Mesenchymal stem cell (in vitro differentiated cells and primary cell): ENCODE measurements around the gene TMEM69.

Experiments used
- DNase-seq: peaks from one replicate; pipeline ENCODE4 v3.0.0-alpha.2; 2013
- H2AFZ ChIP-seq: one replicate; pipeline ENCODE4 v1.6.1; 2013; ENCODE audit warnings: low read depth, mild to moderate bottlenecking, control low read depth, inconsistent platforms, low read length, moderate library complexity
- H2AK5ac ChIP-seq: 2 replicates; pipeline ENCODE4 v1.6.1; 2013; ENCODE audit warnings: low read length, moderate library complexity, mild to moderate bottlenecking, inconsistent platforms; ENCODE audit not compliant: severe bottlenecking
- H2BK120ac ChIP-seq: one replicate; pipeline ENCODE4 v1.6.1; 2013; ENCODE audit warnings: low read depth, mild to moderate bottlenecking, inconsistent platforms, low read length, moderate library complexity
- H2BK12ac ChIP-seq, 2 experiments: one replicate each; pipeline ENCODE4 v1.6.1; 2013; ENCODE audit warnings: inconsistent platforms in 2 of 2, low read length in 2 of 2, mild to moderate bottlenecking in 2 of 2, moderate library complexity in 2 of 2, control low read depth in 1 of 2
- H2BK15ac ChIP-seq: one replicate; pipeline ENCODE4 v1.6.1; 2013; ENCODE audit warnings: mild to moderate bottlenecking, low read depth, inconsistent platforms; ENCODE audit not compliant: poor library complexity, severe bottlenecking
- H2BK5ac ChIP-seq: 2 replicates; pipeline ENCODE4 v1.6.1; 2013; ENCODE audit warnings: low read depth, mild to moderate bottlenecking, low read length, control low read depth, inconsistent platforms; ENCODE audit not compliant: poor library complexity, severe bottlenecking
- H3K14ac ChIP-seq, 2 experiments: one replicate each; pipeline ENCODE4 v1.6.1; 2013; ENCODE audit warnings: inconsistent platforms in 2 of 2, low read length in 2 of 2, control low read depth in 1 of 2, mild to moderate bottlenecking in 1 of 2, moderate library complexity in 1 of 2
- H3K18ac ChIP-seq, 2 experiments: one replicate each; pipeline ENCODE4 v1.6.1; 2013; ENCODE audit warnings: inconsistent platforms in 2 of 2, low read length in 2 of 2, control low read depth in 1 of 2, low read depth in 1 of 2, mild to moderate bottlenecking in 1 of 2
- H3K23ac ChIP-seq, 2 experiments: one replicate each; pipeline ENCODE4 v1.6.1; 2013; ENCODE audit warnings: inconsistent platforms in 2 of 2, low read length in 2 of 2, mild to moderate bottlenecking in 2 of 2, moderate library complexity in 2 of 2, control low read depth in 1 of 2
- H3K27ac ChIP-seq: 2 replicates; pipeline ENCODE4 v1.5.1; 2013; ENCODE audit warnings: mild to moderate bottlenecking, moderate library complexity, low read length, control low read depth, inconsistent platforms; ENCODE audit not compliant: poor library complexity, severe bottlenecking
- H3K27me3 ChIP-seq, 2 experiments: 2 replicates each; pipeline versions ENCODE4 v1.6.1 to v1.7.0; 2013; ENCODE audit warnings: low read length in 2 of 2, mild to moderate bottlenecking in 2 of 2, moderate library complexity in 2 of 2, control low read depth in 1 of 2, inconsistent platforms in 1 of 2; ENCODE audit not compliant: control insufficient read depth in 1 of 2, insufficient read depth in 1 of 2
- H3K36me3 ChIP-seq, 2 experiments: 2 replicates each; pipeline versions ENCODE4 v1.6.1 to v1.7.0; 2013; ENCODE audit warnings: low read length in 2 of 2, control low read depth in 1 of 2, inconsistent platforms in 1 of 2, low read depth in 1 of 2, mild to moderate bottlenecking in 1 of 2; ENCODE audit not compliant: insufficient read depth in 2 of 2, control insufficient read depth in 1 of 2
- H3K4ac ChIP-seq, 2 experiments: one replicate each; pipeline ENCODE4 v1.6.1; 2013; ENCODE audit warnings: inconsistent platforms in 2 of 2, low read length in 2 of 2, mild to moderate bottlenecking in 2 of 2, moderate library complexity in 2 of 2, control low read depth in 1 of 2, low read depth in 1 of 2
- H3K4me1 ChIP-seq: 2 replicates; pipeline ENCODE4 v1.6.1; 2013; ENCODE audit warnings: low read depth, low read length, control low read depth; ENCODE audit not compliant: control insufficient read depth, insufficient read depth
- H3K4me2 ChIP-seq: 2 replicates; pipeline ENCODE4 v1.6.1; 2013; ENCODE audit warnings: low read length, mild to moderate bottlenecking, inconsistent platforms; ENCODE audit not compliant: poor library complexity, severe bottlenecking
- H3K4me3 ChIP-seq, 2 experiments: 2 replicates each; pipeline versions ENCODE4 v1.5.1 to v1.7.0; 2013; ENCODE audit warnings: low read length in 2 of 2, mild to moderate bottlenecking in 2 of 2, control low read depth in 1 of 2, low read depth in 1 of 2; ENCODE audit not compliant: insufficient read depth in 1 of 2
- H3K79me1 ChIP-seq: replicated peaks from 2 replicates; pipeline ENCODE4 v1.6.1; 2013; ENCODE audit warnings: mild to moderate bottlenecking, control low read depth, low read length, inconsistent platforms; ENCODE audit not compliant: poor library complexity, severe bottlenecking
- H3K9ac ChIP-seq: 2 replicates; pipeline ENCODE4 v1.7.0; 2013; ENCODE audit warnings: mild to moderate bottlenecking, low read length, moderate library complexity
- H3K9me3 ChIP-seq: 2 replicates; pipeline ENCODE4 v1.7.0; 2013; ENCODE audit warnings: mild to moderate bottlenecking, low read length; ENCODE audit not compliant: control insufficient read depth
- H4K8ac ChIP-seq: one replicate; pipeline ENCODE4 v1.6.1; 2013; ENCODE audit warnings: inconsistent platforms, mild to moderate bottlenecking, low read length, moderate library complexity
- H4K91ac ChIP-seq: one replicate; pipeline ENCODE4 v1.6.1; 2013; ENCODE audit warnings: mild to moderate bottlenecking, low read length, inconsistent platforms
- WGBS: methylation state at CpG from one replicate; pipeline ENCODE4 v1.1.7; 2013; ENCODE audit warnings: mixed read lengths; 5-methylcytosine and 5-hydroxymethylcytosine counted together

TMEM69 gene

DNA sequence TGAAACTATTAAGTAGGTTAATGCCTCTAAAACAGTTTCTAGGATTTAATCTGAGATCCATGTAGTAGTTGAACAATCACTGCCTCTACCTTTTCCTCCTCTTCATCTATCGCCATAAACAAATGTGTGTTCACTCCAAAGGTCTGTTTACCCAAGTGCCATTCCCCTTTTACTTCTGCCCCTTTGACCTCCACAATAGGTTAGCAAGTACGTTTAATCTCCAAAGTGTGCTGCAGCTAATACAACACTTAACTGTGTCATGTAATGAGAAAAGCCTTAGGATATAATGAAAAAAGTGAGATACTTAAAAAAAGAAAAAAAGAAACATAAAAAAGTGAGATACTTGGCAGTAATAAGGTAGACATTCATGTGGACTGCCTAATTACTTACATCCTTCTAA, 29.8 kb upstream of the TMEM69 start:
- Histone ChIP-seq H3K27me3 (no peaks in the 10 kb centered on the region), H4K8ac (no peak overlapping the region), H3K4me2 (no peak overlapping the region), H3K18ac (no peak overlapping the region), H2BK120ac (no peak overlapping the region), H3K27ac (no peak overlapping the region), H3K36me3 (peaks cover 39 to 83% of the 10 kb centered on the region in 2 experiments), H2BK12ac (no peak overlapping the region), H3K9ac (no peak overlapping the region), H3K79me1 (peaks cover 29% of the 10 kb centered on the region), H3K14ac (no peak overlapping the region), H3K23ac (no peak overlapping the region), H3K4me1 (no peaks in the 10 kb centered on the region), H3K4ac (no peak overlapping the region), H3K4me3 (no peak overlapping the region), H3K9me3 (no peaks in the 10 kb centered on the region), H2AFZ (no peak overlapping the region), H2BK15ac (no peak overlapping the region), H2BK5ac (no peak overlapping the region), H2AK5ac (no peak overlapping the region), H4K91ac (no peak overlapping the region)
- no peak for DNase-seq
- 93% methylated on average over 1 of the region's 2 CpGs for WGBS

DNA sequence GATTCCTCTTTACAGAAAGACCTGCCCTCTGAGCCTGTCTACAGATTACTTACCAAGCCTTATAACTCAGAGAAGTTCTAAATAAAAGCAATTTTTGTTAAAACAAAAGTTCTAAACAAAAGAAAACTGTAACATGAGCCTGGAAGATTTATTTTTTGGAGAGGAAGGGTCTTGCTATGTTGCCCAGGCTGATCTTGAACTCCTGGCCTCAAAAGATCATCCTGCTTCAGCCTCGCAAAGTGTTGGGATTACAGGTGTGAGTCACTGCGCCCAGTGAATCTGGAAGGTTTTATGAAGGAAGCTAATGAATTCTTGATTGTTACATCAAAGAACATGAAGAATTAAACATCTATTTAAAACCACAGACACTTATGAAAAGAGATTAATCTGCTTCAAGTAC, 28.8 kb upstream of the TMEM69 start:
- Histone ChIP-seq H3K18ac (no peak overlapping the region), H2BK5ac (no peak overlapping the region), H3K4ac (no peak overlapping the region), H3K79me1 (peaks cover 28% of the 10 kb centered on the region), H2BK15ac (no peak overlapping the region), H3K27ac (no peak overlapping the region), H4K91ac (no peak overlapping the region), H3K9ac (no peak overlapping the region), H3K4me1 (no peaks in the 10 kb centered on the region), H3K4me3 (no peak overlapping the region), H3K36me3 (peaks cover 36 to 75% of the 10 kb centered on the region in 2 experiments), H3K23ac (no peak overlapping the region), H3K27me3 (no peaks in the 10 kb centered on the region), H2AFZ (no peak overlapping the region), H3K4me2 (no peak overlapping the region), H4K8ac (no peak overlapping the region), H2BK12ac (no peak overlapping the region), H2BK120ac (no peak overlapping the region), H3K9me3 (no peaks in the 10 kb centered on the region), H2AK5ac (no peak overlapping the region), H3K14ac (no peak overlapping the region)
- no peak for DNase-seq
- 100% methylated on average over 1 of the region's 2 CpGs for WGBS

- no peak overlapping the region for H2BK120ac ChIP-seq
- no peak overlapping the region for H2AFZ ChIP-seq
- H4K8ac ChIP-seq = no peak overlapping the region
- H2BK5ac ChIP-seq = no peak overlapping the region
- no peak overlapping the region for H3K4ac ChIP-seq
- H3K14ac ChIP-seq = no peak overlapping the region
- H2AK5ac ChIP-seq = no peak overlapping the region
- H3K27ac ChIP-seq = no peak overlapping the region
- no peak for DNase-seq
- WGBS = 92% methylated on average over 1 of the region's 2 CpGs
- H3K36me3 ChIP-seq = peaks cover 35 to 64% of the 10 kb centered on the region in 2 experiments
- no peak overlapping the region for H3K4me3 ChIP-seq
- H2BK12ac ChIP-seq = no peak overlapping the region
- H3K4me1 ChIP-seq = no peaks in the 10 kb centered on the region
- H2BK15ac ChIP-seq = no peak overlapping the region
- no peak overlapping the region for H4K91ac ChIP-seq
- no peak overlapping the region for H3K23ac ChIP-seq
- H3K27me3 ChIP-seq = no peaks in the 10 kb centered on the region
- no peak overlapping the region for H3K4me2 ChIP-seq
- H3K9me3 ChIP-seq = no peaks in the 10 kb centered on the region
- no peak overlapping the region for H3K9ac ChIP-seq
- H3K79me1 ChIP-seq = peaks cover 22% of the 10 kb centered on the region
- H3K18ac ChIP-seq = no peak overlapping the region
Measured at GRCh38 chr1:45660336-45660735, 27.6 kb upstream of the TMEM69 start.

DNA sequence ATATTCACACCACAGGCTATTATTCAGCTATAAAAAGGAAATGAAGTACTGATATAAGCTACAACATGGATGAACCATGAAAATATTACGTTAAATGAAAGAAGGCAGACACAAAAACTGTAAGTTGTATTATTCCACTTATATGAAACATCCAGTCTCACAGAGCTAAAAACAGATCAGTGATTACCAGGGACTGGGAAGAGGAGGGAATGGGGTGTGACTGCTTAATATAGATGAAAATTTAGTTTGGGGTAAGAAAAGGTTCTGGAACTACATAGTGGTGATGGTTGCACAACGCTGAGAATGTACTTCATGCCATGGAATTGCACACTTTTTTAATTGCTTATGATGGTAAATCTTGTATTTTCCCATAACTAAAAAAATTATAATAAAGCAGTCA, 21.1 kb upstream of the TMEM69 start:
- no peak overlapping the region for H3K4ac ChIP-seq
- DNase-seq = no peak
- H3K4me1 ChIP-seq = peaks cover 4% of the 10 kb centered on the region
- no peak overlapping the region for H3K9ac ChIP-seq
- no peak overlapping the region for H2BK12ac ChIP-seq
- no CpG with 5 or more reads among the region's 2 CpGs for WGBS
- H3K18ac ChIP-seq = no peak overlapping the region
- no peak overlapping the region for H4K91ac ChIP-seq
- no peak overlapping the region for H3K27ac ChIP-seq
- no peak overlapping the region for H4K8ac ChIP-seq
- H3K36me3 ChIP-seq = peaks cover 4 to 9% of the 10 kb centered on the region in 2 experiments
- H2BK15ac ChIP-seq = no peak overlapping the region
- no peaks in the 10 kb centered on the region for H3K27me3 ChIP-seq
- no peak overlapping the region for H2BK5ac ChIP-seq
- H3K4me2 ChIP-seq = no peak overlapping the region
- no peak overlapping the region for H2BK120ac ChIP-seq
- no peaks in the 10 kb centered on the region for H3K9me3 ChIP-seq
- no peak overlapping the region for H3K23ac ChIP-seq
- H2AK5ac ChIP-seq = no peak overlapping the region
- no peak overlapping the region for H2AFZ ChIP-seq
- H3K79me1 ChIP-seq = no peaks in the 10 kb centered on the region
- no peak overlapping the region for H3K4me3 ChIP-seq
- H3K14ac ChIP-seq = no peak overlapping the region
